Heart left ventricle (tissue), 16 donors: ENCODE measurements around the gene EEF1A1. TPM values are rescaled to one million over a fixed set of nuclear protein-coding genes. Genes with fewer than 3 reads are reported as not detected.

Experiments
- ATAC-seq, 4 donors: fragments of 200-7000 bp; cut with Tn5 transposase; one replicate each; pipeline ENCODE4 v1.9.1; 2020 to 2022; ENCODE audit warnings: moderate library complexity in 4 of 4, mild to moderate bottlenecking in 3 of 4, moderate number of reproducible peaks in 1 of 4
- DNase-seq, 5 donors: peaks; one replicate each; pipeline ENCODE4 v3.0.0-alpha.2; 2020
- H3K27ac ChIP-seq, 12 donors: fragments of 200-600 bp; sonication (generic) in 4 of 12; one replicate each; pipeline versions ENCODE4 v1.5.0 to v1.8.0; 2016 to 2022; ENCODE audit warnings: mild to moderate bottlenecking in 2 of 12
- H3K27me3 ChIP-seq, 9 donors: fragments of 200-600 bp; sonication (generic) in 2 of 9; one replicate each; pipeline versions ENCODE4 v1.5.1 to v1.8.0; 2016 to 2022; ENCODE audit warnings: mild to moderate bottlenecking in 3 of 9
- H3K36me3 ChIP-seq, 9 donors: fragments of 200-600 bp; sonication (generic) in 2 of 9; one replicate each; pipeline versions ENCODE4 v1.5.0 to v1.8.0; 2018 to 2022; ENCODE audit warnings: mild to moderate bottlenecking in 2 of 9
- H3K4me1 ChIP-seq, 12 donors: fragments of 200-600 bp; sonication (generic) in 4 of 12; one replicate each; pipeline versions ENCODE4 v1.5.0 to v1.8.0; 2016 to 2022; ENCODE audit warnings: mild to moderate bottlenecking in 3 of 12
- H3K4me3 ChIP-seq, 12 donors: fragments of 200-600 bp; sonication (generic) in 4 of 12; one replicate each; pipeline versions ENCODE4 v1.5.0 to v1.8.0; 2017 to 2022; ENCODE audit warnings: mild to moderate bottlenecking in 9 of 12, moderate library complexity in 4 of 12
- H3K9me3 ChIP-seq, 12 donors: fragments of 200-600 bp; sonication (generic) in 4 of 12; one replicate each; pipeline versions ENCODE4 v1.5.0 to v1.8.0; 2016 to 2022; ENCODE audit warnings: mild to moderate bottlenecking in 1 of 12
- CTCF ChIP-seq, 12 donors: fragments of 200-600 bp; sonication (generic) in 4 of 12; IDR thresholded peaks; one replicate each; pipeline versions ENCODE4 v1.5.0 to v1.8.0; 2018 to 2022; ENCODE audit warnings: antibody characterized with exemption in 12 of 12, mild to moderate bottlenecking in 5 of 12
- POLR2A ChIP-seq, 2 donors: fragments of 450-650 bp; IDR thresholded peaks; one replicate each; pipeline ENCODE4 v1.6.1; 2017; ENCODE audit warnings: antibody characterized with exemption in 2 of 2, mild to moderate bottlenecking in 2 of 2, moderate library complexity in 2 of 2
- WGBS, 4 donors: extraction: QIAGEN DNeasy Blood & Tissue Kit in 2 of 4; methylation state at CpG; one replicate each; pipeline versions ENCODE4 v1.1.5 to v1.1.7; 2013 to 2018; 5-methylcytosine and 5-hydroxymethylcytosine counted together
- intact Hi-C, 10 donors: fragments of 100-400 bp; cut with DNase I; formaldehyde crosslinking; loops; one replicate each; pipeline versions ENCODE4 v1.11.1 to v1.14.2; 2022
- polyA plus RNA-seq, 2 donors: library from polyadenylated mRNA; stranded (reverse); fragments of 200-250 nt; gene quantifications; one replicate each; pipeline ENCODE4 v1.2.3, GENCODE V29; 2013
- total RNA-seq, 9 donors: library from RNA; depleted of rRNA in 2 of 9; stranded (reverse); fragments of >200 nt in 2 of 9; fragmentation: NEBNext Ultra II Directional in 3 of 9; extraction: Animal tissue kit (Norgen Biotek cat#: 25700) in 3 of 9; gene quantifications; one replicate each; pipeline versions ENCODE4 v1.1.0 to v1.2.4, GENCODE V29; 2016 to 2023
- donor health status: ischemic (EF 13 %, LVEDD 7.1; RV severe dilation, severe dysfunction).
- donor health status: healthy with polysubstance abuse.
- donor health status: DM: no; HTN: yes; CAD: no.
- donor health status: DM: no; HTN: no; CAD: no.
- donor health status: ischemic (EF 25% LVEDD 6.9; RV normal size, moderate dysfunction).
- donor health status: ischemic (EF 25% LVEDD 5.7; RV mildly dilated, moderate dysfunction).
- donor health status: healthy.
- donor health status: DM: yes; HTN: yes; CAD: no.
- donor health status: ischemic (EF 35%, LVEDD 5.7; RV mildly dilated, moderate dysfunction).
- donor health status: nonischemic (EF 11% LVEDD 7.7; RV severe dilation, severe dysfunction).
- donor health status: DM: yes; HTN: yes; CAD: no.
- donor health status: PGD.
- donor health status: ischemic (EF 29% LVEDD 5.4; RV normal size, mild dysfunction).
- donor health status: nonischemic (EF 23%, LVEDD 6.1; RV moderate dilation, normal function).

EEF1A1 gene
- total and polyA plus RNA-seq, 11 donors: 743 to 4,205 (median 1,528) TPM

GRCh38 chr6:73505142-73505541, 15.7 kb downstream of the EEF1A1 start:
- no peak overlapping the region for H3K27ac ChIP-seq
- H3K4me1 ChIP-seq: peaks cover 0 to 11% (median 0%) of the 10 kb centered on the region in 12 donors
- H3K27me3 ChIP-seq: no peaks in the 10 kb centered on the region
- ATAC-seq (no peak), DNase-seq (no peak)
- no peak overlapping the region for H3K4me3 ChIP-seq
- intact Hi-C loops: no loop called here
- H3K36me3 ChIP-seq: peaks cover 0 to 50% (median 45%) of the 10 kb centered on the region in 9 donors
- TF ChIP-seq POLR2A (IDR thresholded peaks at IDR 0.05) (no peak), CTCF (IDR thresholded peaks at IDR 0.05) (no peak)
- peaks cover 0 to 4% (median 0%) of the 10 kb centered on the region in 12 donors for H3K9me3 ChIP-seq

- no peak for ATAC-seq
- Histone ChIP-seq H3K27ac (no peak overlapping the region), H3K36me3 (peaks cover 0 to 60% (median 55%) of the 10 kb centered on the region in 9 donors), H3K27me3 (no peaks in the 10 kb centered on the region), H3K4me3 (no peak overlapping the region), H3K9me3 (peaks cover 0 to 4% (median 0%) of the 10 kb centered on the region in 12 donors), H3K4me1 (peaks cover 0 to 11% (median 0%) of the 10 kb centered on the region in 12 donors)
- DNase-seq: no peak
- TF ChIP-seq POLR2A (IDR thresholded peaks at IDR 0.05) (no peak), CTCF (IDR thresholded peaks at IDR 0.05) (no peak)
- intact Hi-C loops: no loop called here
- 87 to 93% (median 89%) methylated on average over 2 of the region's 2 CpGs for WGBS, 4 donors
Measured at GRCh38 chr6:73504160-73504559, 16.7 kb downstream of the EEF1A1 start.

- intact Hi-C loops: no loop called here
- 58 to 77% (median 72%) methylated on average over 2 of the region's 2 CpGs for WGBS, 4 donors
- peak overlapping the region in 1 of 12 donors; percentile 48 for H3K27ac ChIP-seq
- peaks cover 0 to 4% (median 0%) of the 10 kb centered on the region in 12 donors for H3K9me3 ChIP-seq
- ATAC-seq: no peak
- no peak for DNase-seq
- H3K4me3 ChIP-seq: no peak overlapping the region
- peaks cover 0 to 6% (median 0%) of the 10 kb centered on the region in 12 donors for H3K4me1 ChIP-seq
- H3K27me3 ChIP-seq: no peaks in the 10 kb centered on the region
- no peak for TF ChIP-seq CTCF (IDR thresholded peaks at IDR 0.05)
- no peak for TF ChIP-seq POLR2A (IDR thresholded peaks at IDR 0.05)
- H3K36me3 ChIP-seq: peaks cover 0 to 69% (median 65%) of the 10 kb centered on the region in 9 donors
Measured at GRCh38 chr6:73503027-73503772, 17.6 kb downstream of the EEF1A1 start.

- intact Hi-C loops: no loop called here
- Histone ChIP-seq H3K27me3 (no peaks in the 10 kb centered on the region), H3K9me3 (no peaks in the 10 kb centered on the region), H3K27ac (no peak overlapping the region), H3K36me3 (peaks cover 0 to 99% (median 89%) of the 10 kb centered on the region in 9 donors), H3K4me3 (no peak overlapping the region), H3K4me1 (peaks cover 0 to 3% (median 0%) of the 10 kb centered on the region in 12 donors)
- DNase-seq (no peak), ATAC-seq (no peak)
- no peak for TF ChIP-seq CTCF (IDR thresholded peaks at IDR 0.05)
- TF ChIP-seq POLR2A (IDR thresholded peaks at IDR 0.05): no peak
- 91 to 97% (median 95%) methylated on average over 3 of the region's 3 CpGs for WGBS, 4 donors
Measured at GRCh38 chr6:73497915-73498314, 22.9 kb downstream of the EEF1A1 start.
